ENCODE measurements around the gene CCDC88C. TPM values are rescaled to one million over a fixed set of nuclear protein-coding genes. Genes with fewer than 3 reads are reported as not detected.

The CCDC88C gene
- total and polyA plus RNA-seq, 2 donors (not counting 3 experiments of a cell fraction or from before 2014, with no cell fraction given): 11.4 to 52.1 TPM

DNA sequence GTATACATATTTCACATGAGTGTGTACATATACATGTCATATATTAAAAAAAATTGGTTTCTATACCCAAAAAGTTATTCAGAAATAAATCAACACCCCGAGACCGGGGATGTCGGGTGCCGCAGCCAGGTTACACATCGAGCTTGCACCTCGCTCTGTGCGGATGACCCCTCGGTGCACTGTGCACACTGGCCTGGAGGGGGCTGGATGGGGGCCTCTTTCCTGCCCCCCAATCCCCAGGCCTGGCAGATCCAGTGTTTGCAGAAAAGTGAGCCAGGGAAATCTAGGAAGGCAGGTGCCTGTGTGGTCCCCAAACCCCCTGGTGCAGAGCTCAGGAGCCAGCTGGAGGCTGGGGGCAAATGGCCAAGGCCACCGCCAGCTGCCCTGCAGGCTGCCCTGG lies 146.0 kb downstream of the CCDC88C start:
- no peaks in the 10 kb centered on the region for H4K20me1 ChIP-seq (replicated peaks; ENCODE audit: control insufficient read depth, extremely low read depth, insufficient read depth, low read length)
- CTCF ChIA-PET: interaction anchor here (1.1 kb wide), 1 partner anchor 10 kb away, joined by 3 read pairs; no protein-coding TSS in a partner anchor
- no peak for TF ChIP-seq EZH2 (IDR thresholded peaks at IDR 0.05; ENCODE audit: borderline replicate concordance, low read depth, low read length, severe bottlenecking)
- no peak for TF ChIP-seq MYC (IDR thresholded peaks at IDR 0.05; ENCODE audit: low read depth, low read length)
- TF ChIP-seq FOS (IDR thresholded peaks at IDR 0.05; ENCODE audit: borderline replicate concordance, insufficient read depth, low read length): no peak
- no peak for TF ChIP-seq GATA2 (IDR thresholded peaks at IDR 0.05; ENCODE audit: insufficient read depth, insufficient read length, low read depth, low read length)
- no peak for TF ChIP-seq JUN (IDR thresholded peaks at IDR 0.05; ENCODE audit: borderline replicate concordance, insufficient read depth, insufficient read length, low read depth)
- no peak for TF ChIP-seq POLR2AphosphoS5 (IDR thresholded peaks at IDR 0.05; ENCODE audit: insufficient read depth, low read depth, low read length)
- TF ChIP-seq, protein P1, sequence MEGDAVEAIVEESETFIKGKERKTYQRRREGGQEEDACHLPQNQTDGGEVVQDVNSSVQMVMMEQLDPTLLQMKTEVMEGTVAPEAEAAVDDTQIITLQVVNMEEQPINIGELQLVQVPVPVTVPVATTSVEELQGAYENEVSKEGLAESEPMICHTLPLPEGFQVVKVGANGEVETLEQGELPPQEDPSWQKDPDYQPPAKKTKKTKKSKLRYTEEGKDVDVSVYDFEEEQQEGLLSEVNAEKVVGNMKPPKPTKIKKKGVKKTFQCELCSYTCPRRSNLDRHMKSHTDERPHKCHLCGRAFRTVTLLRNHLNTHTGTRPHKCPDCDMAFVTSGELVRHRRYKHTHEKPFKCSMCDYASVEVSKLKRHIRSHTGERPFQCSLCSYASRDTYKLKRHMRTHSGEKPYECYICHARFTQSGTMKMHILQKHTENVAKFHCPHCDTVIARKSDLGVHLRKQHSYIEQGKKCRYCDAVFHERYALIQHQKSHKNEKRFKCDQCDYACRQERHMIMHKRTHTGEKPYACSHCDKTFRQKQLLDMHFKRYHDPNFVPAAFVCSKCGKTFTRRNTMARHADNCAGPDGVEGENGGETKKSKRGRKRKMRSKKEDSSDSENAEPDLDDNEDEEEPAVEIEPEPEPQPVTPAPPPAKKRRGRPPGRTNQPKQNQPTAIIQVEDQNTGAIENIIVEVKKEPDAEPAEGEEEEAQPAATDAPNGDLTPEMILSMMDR (IDR thresholded peaks at IDR 0.05; ENCODE audit: extremely low read depth in 1 of 2, insufficient read depth in 1 of 2, low read depth in 1 of 2, low read length in 2 of 2): no peak
- TF ChIP-seq MAX (IDR thresholded peaks at IDR 0.05; ENCODE audit: insufficient read depth, insufficient read length): no peak
- no peak for TF ChIP-seq POLR2A (IDR thresholded peaks at IDR 0.05; ENCODE audit: low read depth, low read length)
- DNase-seq (ENCODE audit: low read depth, low spot score): no peak
- H3K27me3 ChIP-seq (ENCODE audit: control insufficient read depth in 2 of 2, insufficient read depth in 2 of 2, low read length in 2 of 2): no peaks in the 10 kb centered on the region
- peaks cover 3 to 17% of the 10 kb centered on the region in 2 experiments for H3K36me3 ChIP-seq (ENCODE audit: control insufficient read depth in 2 of 2, extremely low read depth in 1 of 2, insufficient read depth in 2 of 2, low read length in 2 of 2)
- BruUV-seq (replicated peaks): no TSS peak
- no peak overlapping the region for H2AFZ ChIP-seq (ENCODE audit: low read depth, low read length)
- H3K4me3 ChIP-seq (replicated peaks in 1 of 3; ENCODE audit: insufficient read depth in 1 of 3, low read depth in 1 of 3, low read length in 3 of 3): no peak overlapping the region
- no peak overlapping the region for H3K4me2 ChIP-seq (ENCODE audit: insufficient read depth, low read length)
- POLR2A ChIA-PET: no interaction called here
- H3K27ac ChIP-seq (ENCODE audit: insufficient read depth, low read depth, low read length): no peak overlapping the region
- intact Hi-C loops (cut with micrococcal nuclease): no loop called here
- no peak overlapping the region for H3K9ac ChIP-seq (replicated peaks; ENCODE audit: extremely low read depth, insufficient read depth, low read length)
- dilution Hi-C loops (cut with MboI; ENCODE audit: extremely low pct_ligation_motif_present, low sequenced_read_pairs): no loop called here
- no peaks in the 10 kb centered on the region for H3K4me1 ChIP-seq (ENCODE audit: control insufficient read depth, extremely low read depth, insufficient read depth, low read length)
- FAIRE-seq: no peak
- H3K79me2 ChIP-seq (ENCODE audit: control insufficient read depth, insufficient read depth, low read length): no peaks in the 10 kb centered on the region
- no peaks in the 10 kb centered on the region for H3K9me3 ChIP-seq (replicated peaks; ENCODE audit: control insufficient read depth, insufficient read depth, low read length)
- no peaks in the 10 kb centered on the region for H3K9me1 ChIP-seq (replicated peaks; ENCODE audit: control insufficient read depth, extremely low read depth, insufficient read depth, low read length)

Measured in endothelial cell of umbilical vein (primary cell).